Endothelial cell of umbilical vein (primary cell): ENCODE results near the gene ERBB4. TPM values are rescaled to one million over a fixed set of nuclear protein-coding genes. Genes with fewer than 3 reads are reported as not detected.
"Not testable (repeated sequence)": the region's sequence is repeated elsewhere in the genome, so short reads cannot be mapped to it uniquely, and the experiment has no call there.

Experiments
- BruUV-seq: library from RNA; stranded (reverse); fragments of 400-500 nt; replicated peaks from 2 replicates; lab custom pipeline; 2021; lab: Mats Ljungman, UMichigan
- CTCF ChIA-PET: fragments of 300-600, 350-600 bp; sonication (Branson Sonifier 250); formaldehyde crosslinking; loops from one replicate; lab custom pipeline; 2021; ENCODE audit warnings: antibody characterized with exemption, inconsistent platforms; lab: Charles Lee
- POLR2A ChIA-PET: fragments of 300-600, 350-600 bp; sonication (Branson Sonifier 250); formaldehyde crosslinking; loops from one replicate; lab custom pipeline; 2021; ENCODE audit warnings: antibody characterized with exemption, inconsistent platforms; lab: Charles Lee
- DNase-seq: peaks from one replicate; pipeline ENCODE4 v3.0.0-alpha.2; 2011; ENCODE audit warnings: low read depth, low spot score
- FAIRE-seq: peaks from 2 replicates; lab custom pipeline; 2011; peaks lifted over from hg19 to GRCh38; lab: Jason Lieb, UNC
- H2AFZ ChIP-seq: 2 replicates; pipeline ENCODE4 v1.6.0; 2012; ENCODE audit warnings: low read depth, low read length, control low read depth, inconsistent platforms
- H3K27ac ChIP-seq: 2 replicates; pipeline ENCODE4 v1.5.1; 2011; ENCODE audit warnings: low read depth, mild to moderate bottlenecking, control low read depth, low read length, moderate library complexity; ENCODE audit not compliant: insufficient read depth
- H3K27me3 ChIP-seq, 2 experiments: 2 replicates each; pipeline versions ENCODE4 v1.6.0 to v1.6.1; 2011; ENCODE audit warnings: low read length in 2 of 2, mixed read lengths in 1 of 2; ENCODE audit not compliant: control insufficient read depth in 2 of 2, insufficient read depth in 2 of 2
- H3K36me3 ChIP-seq, 2 experiments: 2 replicates in 1 of 2; 3 replicates in 1 of 2; pipeline ENCODE4 v1.5.1; 2011; ENCODE audit warnings: low read length in 2 of 2, mild to moderate bottlenecking in 1 of 2, moderate library complexity in 1 of 2; ENCODE audit not compliant: control insufficient read depth in 2 of 2, insufficient read depth in 2 of 2; ENCODE audit errors: extremely low read depth in 1 of 2
- H3K4me1 ChIP-seq: 3 replicates; pipeline ENCODE4 v1.5.1; 2011; ENCODE audit warnings: mild to moderate bottlenecking, low read length; ENCODE audit not compliant: control insufficient read depth, insufficient read depth; ENCODE audit errors: extremely low read depth
- H3K4me2 ChIP-seq: 2 replicates; pipeline ENCODE4 v1.6.1; 2011; ENCODE audit warnings: low read length, control low read depth, mixed read lengths; ENCODE audit not compliant: insufficient read depth
- H3K4me3 ChIP-seq, 3 experiments: fragments of 200-600 bp in 1 of 3; sonication (generic), shearing (Covaris generic) in 1 of 3; replicated peaks in 1 of 3; 2 replicates each; pipeline ENCODE4 v1.5.1; 2011 to 2016; ENCODE audit warnings: control low read depth in 3 of 3, low read length in 3 of 3, mild to moderate bottlenecking in 2 of 3, inconsistent platforms in 1 of 3, low read depth in 1 of 3, moderate library complexity in 1 of 3; ENCODE audit not compliant: insufficient read depth in 1 of 3
- H3K79me2 ChIP-seq: 2 replicates; pipeline ENCODE4 v1.6.0; 2012; ENCODE audit warnings: low read length, inconsistent platforms; ENCODE audit not compliant: control insufficient read depth, insufficient read depth
- H3K9ac ChIP-seq: replicated peaks from 2 replicates; pipeline ENCODE3; 2011; ENCODE audit warnings: low read length, control low read depth; ENCODE audit not compliant: insufficient read depth; ENCODE audit errors: extremely low read depth
- H3K9me1 ChIP-seq: replicated peaks from 3 replicates; pipeline ENCODE4 v1.6.0; 2011; ENCODE audit warnings: mild to moderate bottlenecking, low read length; ENCODE audit not compliant: control insufficient read depth, insufficient read depth; ENCODE audit errors: extremely low read depth
- H3K9me3 ChIP-seq: replicated peaks from 2 replicates; pipeline ENCODE4 v1.5.1; 2012; ENCODE audit warnings: low read length, inconsistent platforms; ENCODE audit not compliant: control insufficient read depth, insufficient read depth
- H4K20me1 ChIP-seq: replicated peaks from 2 replicates; pipeline ENCODE3; 2011; ENCODE audit warnings: mild to moderate bottlenecking, low read length; ENCODE audit not compliant: control insufficient read depth, insufficient read depth; ENCODE audit errors: extremely low read depth
- EZH2 ChIP-seq: IDR thresholded peaks from 2 replicates; pipeline ENCODE4 v1.6.1; 2012; ENCODE audit warnings: borderline replicate concordance, low read depth, mild to moderate bottlenecking, moderate library complexity, low read length, inconsistent platforms; ENCODE audit not compliant: severe bottlenecking
- FOS ChIP-seq: IDR thresholded peaks from 2 replicates; pipeline ENCODE4 v1.6.1; 2011; ENCODE audit warnings: mild to moderate bottlenecking, low read length, moderate library complexity, borderline replicate concordance; ENCODE audit not compliant: insufficient read depth
- GATA2 ChIP-seq: IDR thresholded peaks from 2 replicates; pipeline ENCODE4 v1.7.0; 2011; ENCODE audit warnings: low read depth, mild to moderate bottlenecking, moderate library complexity, mixed read lengths, low read length; ENCODE audit not compliant: insufficient read length, insufficient read depth
- MYC ChIP-seq: IDR thresholded peaks from one replicate; pipeline ENCODE4 v1.6.1; 2011; ENCODE audit warnings: mild to moderate bottlenecking, low read depth, low read length
- POLR2AphosphoS5 ChIP-seq: IDR thresholded peaks from 2 replicates; pipeline ENCODE4 v1.6.1; 2012; ENCODE audit warnings: low read depth, mild to moderate bottlenecking, control low read depth, low read length, moderate library complexity; ENCODE audit not compliant: insufficient read depth
- dilution Hi-C: fragments of 300-500 bp; cut with MboI; formaldehyde crosslinking; loops from one replicate; pipeline ENCODE4 v1.15.0; 2019; ENCODE audit warnings: low sequenced_read_pairs; ENCODE audit not compliant: extremely low pct_ligation_motif_present
- intact Hi-C: fragments of 100-400 bp; cut with micrococcal nuclease; formaldehyde crosslinking; loops from one replicate; pipeline ENCODE4 v1.10.0; 2022
- polyA plus RNA-seq, 4 experiments: library from polyadenylated mRNA; depleted of rRNA in 3 of 4; stranded (reverse) in 3 of 4; unstranded in 1 of 4; fragments of >200 nt; gene quantifications; 2 replicates each; pipeline versions ENCODE4 v1.2.1 to v1.2.3, GENCODE V29; 2011 to 2012; ENCODE audit warnings: missing spikeins in 1 of 4
- total RNA-seq: library from RNA; stranded (reverse); gene quantifications from 2 replicates; pipeline ENCODE4 v1.2.3, GENCODE V29; 2021
- TF ChIP-seq, protein P1 (sequence below), 2 donors: IDR thresholded peaks; 1 replicate in 1 of 2; 2 replicates in 1 of 2; pipeline ENCODE4 v1.5.1; 2011; ENCODE audit warnings: low read length in 2 of 2, mild to moderate bottlenecking in 2 of 2, moderate library complexity in 2 of 2, control low read depth in 1 of 2, inconsistent platforms in 1 of 2, low read depth in 1 of 2; ENCODE audit not compliant: insufficient read depth in 1 of 2; ENCODE audit errors: extremely low read depth in 1 of 2
- TF ChIP-seq, protein P2 (sequence below): IDR thresholded peaks from 2 replicates; pipeline ENCODE4 v1.6.1; 2011; ENCODE audit not compliant: insufficient read depth, insufficient read length

Gene ERBB4
- total and polyA plus RNA-seq, 2 donors (not counting 3 experiments of a cell fraction or from before 2014, with no cell fraction given), result 0.01 to 0.27 TPM

DNA sequence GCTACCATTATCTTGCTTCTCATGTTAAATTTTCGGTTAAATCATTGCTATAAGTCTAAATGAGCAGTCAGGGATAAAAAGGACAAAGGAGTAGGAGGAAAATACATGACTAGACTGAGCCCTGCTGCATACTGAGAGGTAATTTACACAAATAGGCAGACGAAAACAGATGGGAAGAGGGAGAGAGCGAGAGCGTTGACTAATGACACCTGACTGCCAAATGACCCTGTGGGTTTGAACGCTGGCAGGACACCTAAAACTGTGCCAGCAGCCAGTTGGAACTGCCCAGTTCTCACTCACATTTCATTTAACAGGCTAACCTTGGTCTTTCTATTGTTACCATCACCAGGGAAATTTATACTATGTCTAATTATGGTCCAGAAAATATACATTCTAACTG lies 1004.0 kb downstream of the ERBB4 start:
- TF ChIP-seq FOS, result no peak
- TF ChIP-seq, protein P1, sequence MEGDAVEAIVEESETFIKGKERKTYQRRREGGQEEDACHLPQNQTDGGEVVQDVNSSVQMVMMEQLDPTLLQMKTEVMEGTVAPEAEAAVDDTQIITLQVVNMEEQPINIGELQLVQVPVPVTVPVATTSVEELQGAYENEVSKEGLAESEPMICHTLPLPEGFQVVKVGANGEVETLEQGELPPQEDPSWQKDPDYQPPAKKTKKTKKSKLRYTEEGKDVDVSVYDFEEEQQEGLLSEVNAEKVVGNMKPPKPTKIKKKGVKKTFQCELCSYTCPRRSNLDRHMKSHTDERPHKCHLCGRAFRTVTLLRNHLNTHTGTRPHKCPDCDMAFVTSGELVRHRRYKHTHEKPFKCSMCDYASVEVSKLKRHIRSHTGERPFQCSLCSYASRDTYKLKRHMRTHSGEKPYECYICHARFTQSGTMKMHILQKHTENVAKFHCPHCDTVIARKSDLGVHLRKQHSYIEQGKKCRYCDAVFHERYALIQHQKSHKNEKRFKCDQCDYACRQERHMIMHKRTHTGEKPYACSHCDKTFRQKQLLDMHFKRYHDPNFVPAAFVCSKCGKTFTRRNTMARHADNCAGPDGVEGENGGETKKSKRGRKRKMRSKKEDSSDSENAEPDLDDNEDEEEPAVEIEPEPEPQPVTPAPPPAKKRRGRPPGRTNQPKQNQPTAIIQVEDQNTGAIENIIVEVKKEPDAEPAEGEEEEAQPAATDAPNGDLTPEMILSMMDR (IDR thresholded peaks at IDR 0.05; ENCODE audit: extremely low read depth in 1 of 2, insufficient read depth in 1 of 2, low read depth in 1 of 2, low read length in 2 of 2), result no peak
- no peak for TF ChIP-seq GATA2
- no peak for TF ChIP-seq EZH2
- TF ChIP-seq, protein P2, sequence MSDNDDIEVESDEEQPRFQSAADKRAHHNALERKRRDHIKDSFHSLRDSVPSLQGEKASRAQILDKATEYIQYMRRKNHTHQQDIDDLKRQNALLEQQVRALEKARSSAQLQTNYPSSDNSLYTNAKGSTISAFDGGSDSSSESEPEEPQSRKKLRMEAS, result no peak
- no peak for TF ChIP-seq POLR2AphosphoS5
- no peak for TF ChIP-seq MYC
- dilution Hi-C loops, result no loop called here

DNA sequence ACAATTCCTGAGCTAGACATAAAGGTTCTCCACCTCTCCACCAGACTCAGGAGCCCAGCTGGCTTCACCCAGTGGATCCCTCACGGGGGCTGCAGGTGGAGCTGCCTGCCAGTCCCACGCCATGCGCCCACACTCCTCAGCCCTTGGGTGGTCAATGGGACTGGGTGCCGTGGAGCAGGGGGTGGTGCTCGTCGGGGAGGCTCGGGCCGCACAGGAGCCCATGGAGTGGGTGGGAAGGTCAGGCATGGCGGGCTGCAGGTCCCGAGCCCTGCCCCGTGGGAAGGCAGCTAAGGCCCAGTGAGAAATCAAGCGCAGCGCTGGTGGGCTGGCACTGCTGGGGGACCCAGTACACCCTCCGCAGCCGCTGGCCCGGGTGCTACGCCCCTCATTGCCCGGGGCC lies 1014.4 kb downstream of the ERBB4 start:
- H3K4me2 ChIP-seq, CTCF ChIA-PET, H3K27me3 ChIP-seq, intact Hi-C loops, H3K9ac ChIP-seq, BruUV-seq, dilution Hi-C loops, H3K9me3 ChIP-seq, H3K4me1 ChIP-seq, H3K27ac ChIP-seq, FAIRE-seq, DNase-seq, H3K4me3 ChIP-seq, H3K36me3 ChIP-seq, H2AFZ ChIP-seq, H4K20me1 ChIP-seq, H3K9me1 ChIP-seq, H3K79me2 ChIP-seq, POLR2A ChIA-PET: not testable (repeated sequence)

More for the DNA sequence above, 1004.0 kb downstream of the ERBB4 start:
- Histone ChIP-seq H3K27me3 (no peaks in the 10 kb centered on the region), H3K4me2 (no peak overlapping the region), H3K36me3 (no peaks in the 10 kb centered on the region), H2AFZ (no peak overlapping the region), H3K79me2 (no peaks in the 10 kb centered on the region), H4K20me1 (no peaks in the 10 kb centered on the region), H3K9me1 (no peaks in the 10 kb centered on the region), H3K9ac (no peak overlapping the region), H3K27ac (no peak overlapping the region), H3K9me3 (no peaks in the 10 kb centered on the region), H3K4me3 (no peak overlapping the region), H3K4me1 (no peaks in the 10 kb centered on the region)
- ChIA-PET POLR2A (no interaction called here), CTCF (no interaction called here)
- intact Hi-C loops, result no loop called here
- no TSS peak for BruUV-seq
- no peak for DNase-seq
- no peak for FAIRE-seq
